Gastrocnemius medialis (tissue), 4 donors: ENCODE data around the gene FGD4.

Source experiments
- POLR2A ChIP-seq, 2 donors: fragments of 450-650 bp; IDR thresholded peaks; one replicate each; pipeline ENCODE4 v1.6.1; 2017; ENCODE audit warnings: antibody characterized with exemption in 2 of 2, mild to moderate bottlenecking in 2 of 2, moderate library complexity in 2 of 2
- TF ChIP-seq, protein P1 (sequence below), 5 experiments: fragments of 450-650 bp in 3 of 5; fragments of 200-600 bp in 2 of 5; sonication (generic) in 2 of 5; IDR thresholded peaks in 4 of 5; conservative IDR thresholded peaks in 1 of 5; 1 replicate in 4 of 5; 2 replicates in 1 of 5; pipeline ENCODE4 v1.5.1; 2016 to 2019; ENCODE audit warnings: antibody characterized with exemption in 5 of 5, mild to moderate bottlenecking in 3 of 5, moderate library complexity in 3 of 5

DNA sequence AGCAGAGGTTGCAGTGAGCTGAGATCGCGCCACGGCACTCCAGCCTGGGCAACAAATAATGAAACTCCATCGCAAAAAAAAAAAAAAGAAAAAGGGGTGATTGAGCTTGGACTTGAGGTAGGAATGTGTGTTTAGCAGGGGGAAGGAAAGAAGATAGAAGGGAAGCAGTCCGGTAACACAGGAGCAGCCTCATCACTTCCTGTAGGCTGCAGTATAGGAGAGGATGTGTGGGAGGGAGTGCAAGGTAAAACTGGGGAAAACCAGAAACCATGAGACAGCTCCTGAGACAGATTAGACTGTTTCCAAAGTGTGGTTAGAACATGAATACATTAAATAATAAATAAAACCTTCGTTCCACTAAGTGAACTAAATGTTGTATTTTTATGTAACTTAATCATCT, 49.2 kb downstream of the FGD4 start:
- TF ChIP-seq POLR2A (IDR thresholded peaks at IDR 0.05), result no peak
- TF ChIP-seq, protein P1, sequence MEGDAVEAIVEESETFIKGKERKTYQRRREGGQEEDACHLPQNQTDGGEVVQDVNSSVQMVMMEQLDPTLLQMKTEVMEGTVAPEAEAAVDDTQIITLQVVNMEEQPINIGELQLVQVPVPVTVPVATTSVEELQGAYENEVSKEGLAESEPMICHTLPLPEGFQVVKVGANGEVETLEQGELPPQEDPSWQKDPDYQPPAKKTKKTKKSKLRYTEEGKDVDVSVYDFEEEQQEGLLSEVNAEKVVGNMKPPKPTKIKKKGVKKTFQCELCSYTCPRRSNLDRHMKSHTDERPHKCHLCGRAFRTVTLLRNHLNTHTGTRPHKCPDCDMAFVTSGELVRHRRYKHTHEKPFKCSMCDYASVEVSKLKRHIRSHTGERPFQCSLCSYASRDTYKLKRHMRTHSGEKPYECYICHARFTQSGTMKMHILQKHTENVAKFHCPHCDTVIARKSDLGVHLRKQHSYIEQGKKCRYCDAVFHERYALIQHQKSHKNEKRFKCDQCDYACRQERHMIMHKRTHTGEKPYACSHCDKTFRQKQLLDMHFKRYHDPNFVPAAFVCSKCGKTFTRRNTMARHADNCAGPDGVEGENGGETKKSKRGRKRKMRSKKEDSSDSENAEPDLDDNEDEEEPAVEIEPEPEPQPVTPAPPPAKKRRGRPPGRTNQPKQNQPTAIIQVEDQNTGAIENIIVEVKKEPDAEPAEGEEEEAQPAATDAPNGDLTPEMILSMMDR (IDR thresholded peaks at IDR 0.05 in 4 of 5, conservative IDR thresholded peaks at IDR 0.05 in 1 of 5), result no peak
